Fibroblast of skin of right biceps (primary cell): ENCODE data around the gene PLEKHF1.

Experiments
- DNase-seq: peaks from one replicate; pipeline ENCODE4 v3.0.0-alpha.2; 2013

PLEKHF1 gene

GRCh38 chr19:29635963-29636362 lies 29.3 kb upstream of the PLEKHF1 start:
- no peak for DNase-seq

- peak; percentile 4 for DNase-seq
Measured at GRCh38 chr19:29636553-29637360, 28.5 kb upstream of the PLEKHF1 start.

- no peak for DNase-seq
Measured at GRCh38 chr19:29639086-29639485, 26.2 kb upstream of the PLEKHF1 start.

- DNase-seq: no peak
Measured at GRCh38 chr19:29640231-29640630, 25.0 kb upstream of the PLEKHF1 start.

- no peak for DNase-seq
Measured at GRCh38 chr19:29641597-29641996, 23.7 kb upstream of the PLEKHF1 start.

- DNase-seq: no peak
Measured at GRCh38 chr19:29643361-29643935, 21.8 kb upstream of the PLEKHF1 start.

GRCh38 chr19:29644210-29644609 lies 21.1 kb upstream of the PLEKHF1 start:
- no peak for DNase-seq

GRCh38 chr19:29645491-29645867 lies 19.8 kb upstream of the PLEKHF1 start:
- no peak for DNase-seq

- peak; percentile 34 for DNase-seq
Measured at GRCh38 chr19:29645911-29646310, 19.4 kb upstream of the PLEKHF1 start.

- no peak for DNase-seq
Measured at GRCh38 chr19:29650772-29651387, 14.4 kb upstream of the PLEKHF1 start.

GRCh38 chr19:29651622-29652394 lies 13.5 kb upstream of the PLEKHF1 start:
- DNase-seq: no peak

- no peak for DNase-seq
Measured at GRCh38 chr19:29653398-29653797, 11.9 kb upstream of the PLEKHF1 start.

GRCh38 chr19:29655648-29656335 lies 9.5 kb upstream of the PLEKHF1 start:
- DNase-seq: no peak

GRCh38 chr19:29658221-29658991 lies 6.9 kb upstream of the PLEKHF1 start:
- DNase-seq: peak; percentile 33

GRCh38 chr19:29660835-29661234 lies 4.4 kb upstream of the PLEKHF1 start:
- DNase-seq: no peak

- no peak for DNase-seq
Measured at GRCh38 chr19:29662278-29662603, 3.0 kb upstream of the PLEKHF1 start.

- peak; percentile 93 for DNase-seq
Measured at GRCh38 chr19:29662604-29663404, 2.5 kb upstream of the PLEKHF1 start.

- peak; percentile 50 for DNase-seq
Measured at GRCh38 chr19:29663861-29664752, 1.2 kb upstream of the PLEKHF1 start.

GRCh38 chr19:29664753-29665214 lies 477 bp upstream of the PLEKHF1 start:
- no peak for DNase-seq
